HG02870 (cell line): ENCODE data around the gene TMED10.
A peak's percentile ranks its signal among the peaks of the same experiment; 100 is the strongest.
"Not testable (repeated sequence)": the region's sequence is repeated elsewhere in the genome, so short reads cannot be mapped to it uniquely, and the experiment has no call there.

Source experiments
- ATAC-seq: cut with Tn5 transposase; IDR thresholded peaks from one replicate; pipeline ENCODE4 v1.9.1; 2021; ENCODE audit warnings: mild to moderate bottlenecking, moderate library complexity; ENCODE audit not compliant: unreplicated experiment

Gene TMED10

GRCh38 chr14:75196064-75196463 lies 19.7 kb upstream of the TMED10 start:
- ATAC-seq: no peak

GRCh38 chr14:75191100-75191499 lies 14.7 kb upstream of the TMED10 start:
- no peak for ATAC-seq

- ATAC-seq: no peak
These were observed 13.6 kb upstream of the TMED10 start for GRCh38 chr14:75190023-75190422.

GRCh38 chr14:75188520-75189268 lies 12.3 kb upstream of the TMED10 start:
- peak; percentile 53 for ATAC-seq

GRCh38 chr14:75188086-75188485 lies 11.7 kb upstream of the TMED10 start:
- ATAC-seq: no peak

- no peak for ATAC-seq
These were observed 10.5 kb upstream of the TMED10 start for GRCh38 chr14:75186953-75187352.

GRCh38 chr14:75185251-75186040 lies 9.0 kb upstream of the TMED10 start:
- ATAC-seq: no peak

- peak; percentile 59 for ATAC-seq
These were observed 8.1 kb upstream of the TMED10 start for GRCh38 chr14:75184492-75184891.

GRCh38 chr14:75184039-75184438 lies 7.6 kb upstream of the TMED10 start:
- no peak for ATAC-seq

- no peak for ATAC-seq
These were observed 6.8 kb upstream of the TMED10 start for GRCh38 chr14:75183225-75183624.

GRCh38 chr14:75182821-75183220 lies 6.4 kb upstream of the TMED10 start:
- no peak for ATAC-seq

GRCh38 chr14:75182163-75182562 lies 5.8 kb upstream of the TMED10 start:
- not testable (repeated sequence) for ATAC-seq

- no peak for ATAC-seq
These were observed 5.1 kb upstream of the TMED10 start for GRCh38 chr14:75181293-75182062.

- no peak for ATAC-seq
These were observed 703 bp downstream of the TMED10 start for GRCh38 chr14:75175677-75176141.

- no peak for ATAC-seq
These were observed 2.3 kb downstream of the TMED10 start for GRCh38 chr14:75174066-75174465.

GRCh38 chr14:75170772-75171171 lies 5.6 kb downstream of the TMED10 start:
- no peak for ATAC-seq

GRCh38 chr14:75168586-75169335 lies 7.7 kb downstream of the TMED10 start:
- ATAC-seq: no peak

GRCh38 chr14:75167325-75167724 lies 9.1 kb downstream of the TMED10 start:
- no peak for ATAC-seq

- no peak for ATAC-seq
These were observed 10.6 kb downstream of the TMED10 start for GRCh38 chr14:75165586-75166391.

- no peak for ATAC-seq
These were observed 11.6 kb downstream of the TMED10 start for GRCh38 chr14:75164809-75165208.
